BJ (cell line): ENCODE data around the gene KIF14. TPM values are rescaled to one million over a fixed set of nuclear protein-coding genes. Genes with fewer than 3 reads are reported as not detected.

Source experiments
- CTCF ChIA-PET: fragments of 350-600 bp; formaldehyde crosslinking; extraction: SDS; loops from one replicate; lab custom pipeline; 2021; ENCODE audit warnings: antibody characterized with exemption, inconsistent platforms; lab: Yijun Ruan, JAX
- POLR2A ChIA-PET: fragments of 300-600 bp; sonication (Branson Sonifier 250); formaldehyde crosslinking; extraction: SDS; loops from one replicate; lab custom pipeline; 2021; ENCODE audit warnings: antibody characterized with exemption; lab: Charles Lee
- DNase-seq: peaks from one replicate; pipeline ENCODE4 v3.0.0-alpha.2; 2011; ENCODE audit warnings: low read depth
- H3K27me3 ChIP-seq: 2 replicates; pipeline ENCODE4 v1.6.0; 2011; ENCODE audit warnings: low read length; ENCODE audit not compliant: control insufficient read depth, insufficient read depth
- H3K36me3 ChIP-seq: 2 replicates; pipeline ENCODE4 v1.5.1; 2011; ENCODE audit warnings: low read length; ENCODE audit not compliant: control insufficient read depth, insufficient read depth
- H3K4me3 ChIP-seq: 2 replicates; pipeline ENCODE4 v1.5.1; 2011; ENCODE audit warnings: low read depth, mild to moderate bottlenecking, control low read depth, low read length
- CTCF ChIP-seq: IDR thresholded peaks from 2 replicates; pipeline ENCODE4 v1.5.1; 2011; ENCODE audit warnings: low read depth, mild to moderate bottlenecking, control low read depth, inconsistent platforms, low read length, moderate library complexity; ENCODE audit not compliant: insufficient read depth
- polyA plus RNA-seq: library from polyadenylated mRNA; depleted of rRNA; stranded (reverse); fragments of >200 nt; gene quantifications from 2 replicates; pipeline ENCODE4 v1.2.3, GENCODE V29; 2011

Gene KIF14
- polyA plus RNA-seq, 1 experiment, result 2.1 TPM

GRCh38 chr1:200627575-200628222 lies 7.1 kb upstream of the KIF14 start:
- Histone ChIP-seq H3K4me3 (no peak overlapping the region), H3K36me3 (no peaks in the 10 kb centered on the region), H3K27me3 (no peaks in the 10 kb centered on the region)
- TF ChIP-seq CTCF, result no peak
- no peak for DNase-seq
- ChIA-PET POLR2A (no interaction called here), CTCF (interaction anchor here (0.7 to 2.0 kb wide), 2 partner anchors 175 to 414 kb away, joined by 3 to 8 read pairs; no protein-coding TSS in a partner anchor)

GRCh38 chr1:200626853-200627534 lies 6.4 kb upstream of the KIF14 start:
- ChIA-PET POLR2A (no interaction called here), CTCF (interaction anchor here (0.7 to 2.0 kb wide), 2 partner anchors 176 to 415 kb away, joined by 3 to 8 read pairs; no protein-coding TSS in a partner anchor)
- Histone ChIP-seq H3K36me3 (no peaks in the 10 kb centered on the region), H3K27me3 (no peaks in the 10 kb centered on the region), H3K4me3 (no peak overlapping the region)
- no peak for DNase-seq
- no peak for TF ChIP-seq CTCF

GRCh38 chr1:200625381-200625824 lies 4.9 kb upstream of the KIF14 start:
- no peak for DNase-seq
- Histone ChIP-seq H3K4me3 (no peak overlapping the region), H3K27me3 (no peaks in the 10 kb centered on the region), H3K36me3 (no peaks in the 10 kb centered on the region)
- ChIA-PET CTCF (interaction anchor here (0.5 to 1.0 kb wide), 2 partner anchors 21 to 178 kb away, joined by 3 to 4 read pairs; no protein-coding TSS in a partner anchor), POLR2A (no interaction called here)
- no peak for TF ChIP-seq CTCF

GRCh38 chr1:200624679-200625335 lies 4.3 kb upstream of the KIF14 start:
- no peaks in the 10 kb centered on the region for H3K36me3 ChIP-seq
- no peak for TF ChIP-seq CTCF
- H3K4me3 ChIP-seq, result no peak overlapping the region
- ChIA-PET CTCF (interaction anchor here (1.0 kb wide), 1 partner anchor 179 kb away, joined by 3 read pairs; no protein-coding TSS in a partner anchor), POLR2A (no interaction called here)
- no peak for DNase-seq
- no peaks in the 10 kb centered on the region for H3K27me3 ChIP-seq

- DNase-seq, result no peak
- CTCF ChIA-PET, result no interaction called here
- POLR2A ChIA-PET, result no interaction called here
These were observed 668 bp downstream of the KIF14 start for GRCh38 chr1:200619894-200620272.

More at GRCh38 chr1:200619894-200620272, 668 bp downstream of the KIF14 start:
- Histone ChIP-seq H3K27me3 (no peaks in the 10 kb centered on the region), H3K4me3 (peak overlapping the region; percentile 69), H3K36me3 (no peaks in the 10 kb centered on the region)
- TF ChIP-seq CTCF, result no peak
